ENCODE measurements around the gene MAPKAPK3. TPM values are rescaled to one million over a fixed set of nuclear protein-coding genes. Genes with fewer than 3 reads are reported as not detected.
"Not testable (repeated sequence)": the region's sequence is repeated elsewhere in the genome, so short reads cannot be mapped to it uniquely, and the experiment has no call there.

The MAPKAPK3 gene
- total RNA-seq, 1 donor from 2014 or later: 8.2 TPM

- DNase-seq (ENCODE audit: low read depth in 2 of 2): no peak
These were observed 38.3 kb downstream of the MAPKAPK3 start for GRCh38 chr3:50655009-50655830.

GRCh38 chr3:50656417-50657195 lies 39.7 kb downstream of the MAPKAPK3 start:
- DNase-seq (ENCODE audit: low read depth in 2 of 2): no peak

GRCh38 chr3:50657407-50657806 lies 40.5 kb downstream of the MAPKAPK3 start:
- no peak for DNase-seq (ENCODE audit: low read depth in 2 of 2)

GRCh38 chr3:50657816-50658215 lies 40.9 kb downstream of the MAPKAPK3 start:
- DNase-seq (ENCODE audit: low read depth in 2 of 2): no peak

GRCh38 chr3:50658416-50658815 lies 41.5 kb downstream of the MAPKAPK3 start:
- DNase-seq (ENCODE audit: low read depth in 2 of 2): no peak

- DNase-seq (ENCODE audit: low read depth in 2 of 2): no peak
These were observed 41.9 kb downstream of the MAPKAPK3 start for GRCh38 chr3:50658831-50659230.

- DNase-seq (ENCODE audit: low read depth in 2 of 2): no peak
These were observed 43.4 kb downstream of the MAPKAPK3 start for GRCh38 chr3:50660386-50660785.

- DNase-seq (ENCODE audit: low read depth in 2 of 2): no peak
These were observed 44.4 kb downstream of the MAPKAPK3 start for GRCh38 chr3:50661321-50661837.

- no peak for DNase-seq (ENCODE audit: low read depth in 2 of 2)
These were observed 45.5 kb downstream of the MAPKAPK3 start for GRCh38 chr3:50662408-50662807.

- DNase-seq (ENCODE audit: low read depth in 2 of 2): no peak
These were observed 48.3 kb downstream of the MAPKAPK3 start for GRCh38 chr3:50665081-50665840.

GRCh38 chr3:50665841-50666115 lies 48.8 kb downstream of the MAPKAPK3 start:
- not testable (repeated sequence) for DNase-seq (ENCODE audit: low read depth in 2 of 2)

GRCh38 chr3:50666837-50667236 lies 49.9 kb downstream of the MAPKAPK3 start:
- no peak for DNase-seq (ENCODE audit: low read depth in 2 of 2)

- peak in 1 of 2 donors; percentile 57 for DNase-seq (ENCODE audit: low read depth in 2 of 2)
These were observed 54.4 kb downstream of the MAPKAPK3 start for GRCh38 chr3:50671331-50671730.

GRCh38 chr3:50672656-50673055 lies 55.7 kb downstream of the MAPKAPK3 start:
- no peak for DNase-seq (ENCODE audit: low read depth in 2 of 2)

- no peak for DNase-seq (ENCODE audit: low read depth in 2 of 2)
These were observed 57.0 kb downstream of the MAPKAPK3 start for GRCh38 chr3:50673931-50674330.

GRCh38 chr3:50674349-50675178 lies 57.6 kb downstream of the MAPKAPK3 start, which contains the start of gene DOCK3:
Gene DOCK3 (plus strand): TSS chr3:50674927. CDS start chr3:50675264, 337 bp downstream.
- peak; percentile 10 to 63 for DNase-seq (ENCODE audit: low read depth in 2 of 2)

- DNase-seq (ENCODE audit: low read depth in 2 of 2): peak in 1 of 2 donors; percentile 12
These were observed 58.5 kb downstream of the MAPKAPK3 start for GRCh38 chr3:50675179-50676030.

- no peak for DNase-seq (ENCODE audit: low read depth in 2 of 2)
These were observed 59.2 kb downstream of the MAPKAPK3 start for GRCh38 chr3:50676031-50676705.

- DNase-seq (ENCODE audit: low read depth in 2 of 2): no peak
These were observed 70.3 kb downstream of the MAPKAPK3 start for GRCh38 chr3:50687127-50687751.

Data from dermis microvascular lymphatic vessel endothelial cell (primary cell).